ENCODE data around the gene COQ7. TPM values are rescaled to one million over a fixed set of nuclear protein-coding genes. Genes with fewer than 3 reads are reported as not detected.

COQ7 gene
- total and polyA plus RNA-seq, 2 of the 4 experiments (the other 2 are of a cell fraction), result 10.9 to 13.6 TPM

DNA sequence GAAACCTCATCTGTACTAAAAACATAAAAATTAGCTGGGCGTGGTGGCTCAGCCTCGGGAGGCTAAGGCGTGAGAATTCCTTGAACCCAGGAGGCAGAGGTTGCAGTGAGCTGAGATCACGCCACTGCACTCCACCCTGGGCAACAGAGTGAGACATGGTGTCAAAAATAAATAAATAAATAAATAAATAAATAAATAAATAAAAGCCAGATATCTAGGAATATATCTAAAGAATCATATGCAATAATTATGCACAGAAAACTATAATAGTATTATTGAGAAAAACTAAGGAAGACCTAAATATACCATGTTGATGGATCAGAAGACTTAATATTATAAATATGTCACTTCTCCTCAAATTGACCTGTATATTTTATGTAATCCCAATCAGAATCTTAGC, 46.7 kb upstream of the COQ7 start:
- no peak overlapping the region for H3K56ac ChIP-seq (ENCODE audit: extremely low read depth, insufficient read depth, low read length)
- no peak overlapping the region for H2AFZ ChIP-seq (replicated peaks; ENCODE audit: low read length, poor library complexity)
- no peak overlapping the region for H3K14ac ChIP-seq (replicated peaks; ENCODE audit: low read depth, low read length)
- no peaks in the 10 kb centered on the region for H3K27me3 ChIP-seq (ENCODE audit: control insufficient read depth, insufficient read depth, low read length)
- CTCF ChIA-PET, result interaction anchor here (1.2 kb wide), 1 partner anchor 11 kb away, joined by 3 read pairs; no protein-coding TSS in a partner anchor
- no peaks in the 10 kb centered on the region for H3K4me1 ChIP-seq (ENCODE audit: control insufficient read depth, insufficient read depth, low read length)
- dilution Hi-C loops (cut with HindIII; ENCODE audit: low sequenced_read_pairs, unreplicated experiment), result no loop called here
- TF ChIP-seq RCOR1 (IDR thresholded peaks at IDR 0.05; ENCODE audit: insufficient replicate concordance, low read length), result no peak
- no peak for TF ChIP-seq RFX5 (IDR thresholded peaks at IDR 0.05; ENCODE audit: low read depth, low read length)
- no peak for TF ChIP-seq MAZ (IDR thresholded peaks at IDR 0.05; ENCODE audit: borderline replicate concordance, low read depth, low read length)
- no peak for TF ChIP-seq CHD1 (IDR thresholded peaks at IDR 0.05; ENCODE audit: low read depth, low read length)
- no peak for TF ChIP-seq FOS (IDR thresholded peaks at IDR 0.05; ENCODE audit: low read depth, low read length)
- TF ChIP-seq ELK1 (IDR thresholded peaks at IDR 0.05; ENCODE audit: borderline replicate concordance, low read depth, low read length), result no peak
- TF ChIP-seq NFE2L2 (IDR thresholded peaks at IDR 0.05; ENCODE audit: low read depth, low read length), result no peak
- TF ChIP-seq CEBPB (IDR thresholded peaks at IDR 0.05; ENCODE audit: low read depth, low read length), result no peak
- TF ChIP-seq MAFK (IDR thresholded peaks at IDR 0.05; ENCODE audit: low read depth, low read length), result no peak
- no peak for TF ChIP-seq POLR2A (IDR thresholded peaks at IDR 0.05; ENCODE audit: low read depth, low read length)
- no peak for TF ChIP-seq MXI1 (IDR thresholded peaks at IDR 0.05; ENCODE audit: borderline replicate concordance, low read depth, low read length)
- no peaks in the 10 kb centered on the region for H3K36me3 ChIP-seq (ENCODE audit: control insufficient read depth, insufficient read depth, low read length)
- H2BK120ac ChIP-seq (ENCODE audit: low read depth, low read length), result no peak overlapping the region
- intact Hi-C loops (cut with micrococcal nuclease), result no loop called here
- no CpG with 5 or more reads among the region's 4 CpGs for WGBS, 2 experiments (ENCODE audit: extremely low coverage in 2 of 2, insufficient read length in 1 of 2)
- H2BK5ac ChIP-seq (ENCODE audit: low read depth, low read length, poor library complexity, severe bottlenecking), result no peak overlapping the region
- in situ Hi-C loops (cut with MboI; ENCODE audit: low sequenced_read_pairs), result no loop called here
- POLR2A ChIA-PET (ENCODE audit: unreplicated experiment), result no interaction called here
- peaks cover 2% of the 10 kb centered on the region; the same call in 1 of the 2 replicates for H3K9me1 ChIP-seq (ENCODE audit: insufficient read depth, low read length)
- H3K4ac ChIP-seq (ENCODE audit: low read depth, low read length), result no peak overlapping the region
- no peak overlapping the region for H4K8ac ChIP-seq (ENCODE audit: low read depth in 2 of 2, low read length in 2 of 2)
- no peak for ATAC-seq (ENCODE audit: low read depth)
- H4K5ac ChIP-seq (ENCODE audit: low read depth, low read length), result no peak overlapping the region
- no peak overlapping the region for H3K18ac ChIP-seq (ENCODE audit: low read depth, low read length)
- no peak overlapping the region for H3K9ac ChIP-seq (ENCODE audit: low read depth, low read length)
- H3K4me3 ChIP-seq (ENCODE audit: insufficient read depth, low read depth, low read length), result no peak overlapping the region
- no TSS peak for BruUV-seq (replicated peaks)
- H4K20me1 ChIP-seq (ENCODE audit: insufficient read depth, low read length), result no peaks in the 10 kb centered on the region
- H3K79me1 ChIP-seq (ENCODE audit: low read depth in 1 of 2, low read length in 2 of 2), result no peaks in the 10 kb centered on the region
- no peak for DNase-seq
- H2BK20ac ChIP-seq (ENCODE audit: low read depth, low read length), result no peak overlapping the region
- no peak overlapping the region for H4K91ac ChIP-seq (ENCODE audit: insufficient read depth, low read depth, low read length)
- no peak overlapping the region for H3K4me2 ChIP-seq (ENCODE audit: low read depth, low read length)
- no peak overlapping the region for H2AK5ac ChIP-seq (ENCODE audit: low read depth, low read length)
- no peak overlapping the region for H2BK15ac ChIP-seq (ENCODE audit: low read depth, low read length)
- no peak overlapping the region for H3K27ac ChIP-seq (ENCODE audit: insufficient read depth, low read length)
- no peak overlapping the region for H2AK9ac ChIP-seq (replicated peaks; ENCODE audit: low read depth, low read length, poor library complexity)
- H3K9me3 ChIP-seq (ENCODE audit: control insufficient read depth, insufficient read depth, low read length), result no peaks in the 10 kb centered on the region
- H3K23ac ChIP-seq (ENCODE audit: low read depth, low read length), result no peak overlapping the region
